GM21367 (cell line): ENCODE data around the gene SCRT2.
"Not testable (repeated sequence)": the region's sequence is repeated elsewhere in the genome, so short reads cannot be mapped to it uniquely, and the experiment has no call there.

Source experiments
- ATAC-seq: cut with Tn5 transposase; IDR thresholded peaks from one replicate; pipeline ENCODE4 v1.9.1; 2021; ENCODE audit not compliant: unreplicated experiment

Gene SCRT2

DNA sequence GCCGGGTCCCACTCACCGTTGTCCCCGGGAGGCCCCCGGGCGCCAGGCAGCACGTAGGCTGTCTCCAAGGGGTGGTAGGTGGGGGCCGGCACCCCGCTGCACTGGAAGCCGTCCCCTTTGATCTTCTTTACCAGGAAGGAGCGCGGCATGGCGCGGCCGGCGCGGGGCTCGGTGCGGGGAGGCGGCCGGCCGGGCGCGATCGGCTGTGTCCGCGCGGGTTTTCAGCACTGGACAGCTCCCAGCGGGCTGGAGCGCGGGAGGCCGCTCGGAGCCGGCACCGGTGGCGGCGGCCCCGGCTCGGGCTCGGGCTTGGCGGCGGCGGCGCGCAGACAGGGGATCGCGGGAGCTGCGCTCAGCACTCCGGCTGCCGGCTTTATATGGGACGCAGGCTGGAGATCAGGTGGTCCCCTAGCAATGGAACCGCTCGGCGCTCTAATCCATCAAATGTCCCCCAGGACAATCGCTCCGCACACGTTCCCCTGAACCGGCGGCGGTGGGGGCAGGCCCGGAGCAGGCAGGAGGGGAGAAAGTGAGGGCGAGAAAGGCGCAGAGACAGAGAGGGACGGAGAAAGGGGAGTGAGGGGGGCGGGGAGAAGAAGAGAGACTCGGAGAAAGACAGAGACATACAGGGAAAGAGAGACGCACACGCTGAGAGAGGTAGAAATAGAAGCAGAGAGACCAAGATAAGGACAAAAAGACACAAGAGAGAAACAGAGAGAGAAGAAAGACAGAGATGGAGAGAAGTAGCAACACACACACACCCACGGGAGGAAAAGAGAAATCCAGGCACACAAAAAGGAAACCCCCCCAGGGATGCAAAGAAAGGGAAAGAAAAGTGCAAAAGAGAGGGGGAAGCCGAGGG is at the start of gene SCRT2:
Gene SCRT2, minus strand, starts transcription at position 350 of the 862 bp plus-strand sequence. Its CDS starts 201 bp downstream, at position 149.
- ATAC-seq = no peak

DNA sequence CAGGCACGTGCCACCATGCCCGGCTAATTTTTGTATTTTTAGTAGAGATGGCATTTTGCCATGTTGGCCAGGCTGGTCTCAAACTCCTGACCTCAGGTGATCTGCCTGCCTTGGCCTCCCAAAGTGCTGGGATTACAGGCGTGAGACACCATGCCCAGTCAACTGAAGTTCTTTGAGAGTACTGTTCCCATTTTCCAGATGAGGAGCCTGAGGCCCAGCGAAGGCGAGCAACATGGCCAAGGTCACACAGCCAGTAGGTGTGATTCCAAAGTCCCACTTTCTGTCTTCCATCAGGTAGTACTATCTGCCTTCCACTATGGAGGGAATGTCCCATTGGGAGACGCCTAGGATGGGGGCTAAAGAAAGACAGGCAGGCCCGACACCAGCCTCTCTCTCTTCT is 49.2 kb upstream of the SCRT2 start:
- ATAC-seq = not testable (repeated sequence)

DNA sequence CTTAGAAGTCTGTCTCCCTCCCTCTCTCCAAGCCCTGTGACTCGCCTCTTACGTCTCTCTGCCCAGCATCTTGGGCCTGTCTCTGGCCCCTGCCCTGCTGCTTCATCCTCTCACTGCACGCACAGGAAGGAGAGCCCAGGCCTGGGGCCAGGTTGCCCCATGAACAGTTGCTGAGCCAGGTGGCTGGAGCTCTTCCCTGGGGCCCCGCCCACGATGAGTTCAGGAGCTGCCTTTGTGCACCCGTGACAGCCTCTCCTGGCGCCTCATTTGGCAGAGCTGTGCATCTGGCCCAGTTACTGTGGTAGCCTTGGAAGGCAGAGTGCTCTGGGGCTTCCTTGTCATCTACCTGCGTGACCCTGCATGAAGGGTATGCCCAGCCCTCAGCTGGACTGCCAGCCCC is 48.2 kb upstream of the SCRT2 start:
- no peak for ATAC-seq

DNA sequence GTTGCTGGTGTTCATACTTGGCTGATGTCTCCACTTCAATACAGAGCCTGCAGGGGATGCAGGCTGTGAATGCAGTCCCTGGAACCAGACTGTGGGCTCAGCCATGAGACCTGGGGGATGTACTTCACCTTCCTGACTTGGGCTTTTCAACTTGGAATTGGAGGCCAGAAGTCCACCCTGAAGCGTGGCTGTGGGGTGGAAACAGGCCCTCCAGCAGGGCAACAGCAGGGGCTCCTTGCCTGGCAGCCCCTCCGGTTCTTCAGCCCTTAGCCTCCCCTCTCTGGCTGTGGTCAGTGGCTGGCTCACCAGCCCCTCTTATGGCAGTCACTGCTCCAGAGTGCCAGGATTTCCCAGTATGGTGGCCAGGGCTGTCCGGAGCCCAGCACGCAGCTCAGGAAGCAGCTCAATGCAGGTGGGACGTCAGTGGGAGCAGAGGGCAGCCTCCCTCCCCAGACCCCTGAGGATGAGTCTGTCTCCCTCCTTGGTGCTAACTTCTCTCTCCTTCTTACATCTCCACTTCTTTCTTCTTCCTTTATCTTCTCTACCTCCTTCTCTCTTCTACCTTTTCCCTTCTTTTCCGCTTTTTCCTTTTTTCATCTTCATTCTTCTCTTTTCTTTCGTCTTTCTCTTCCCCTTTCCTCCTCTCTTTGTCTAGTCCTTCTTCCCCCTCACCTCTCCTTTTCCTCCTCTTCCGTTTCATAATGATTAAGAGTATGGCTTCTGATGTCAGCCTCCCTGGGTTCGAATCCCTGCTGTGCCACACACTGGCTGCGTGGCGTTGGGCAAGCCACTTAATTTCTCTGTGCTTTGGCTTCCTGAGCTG is 47.4 kb upstream of the SCRT2 start:
- ATAC-seq = no peak

DNA sequence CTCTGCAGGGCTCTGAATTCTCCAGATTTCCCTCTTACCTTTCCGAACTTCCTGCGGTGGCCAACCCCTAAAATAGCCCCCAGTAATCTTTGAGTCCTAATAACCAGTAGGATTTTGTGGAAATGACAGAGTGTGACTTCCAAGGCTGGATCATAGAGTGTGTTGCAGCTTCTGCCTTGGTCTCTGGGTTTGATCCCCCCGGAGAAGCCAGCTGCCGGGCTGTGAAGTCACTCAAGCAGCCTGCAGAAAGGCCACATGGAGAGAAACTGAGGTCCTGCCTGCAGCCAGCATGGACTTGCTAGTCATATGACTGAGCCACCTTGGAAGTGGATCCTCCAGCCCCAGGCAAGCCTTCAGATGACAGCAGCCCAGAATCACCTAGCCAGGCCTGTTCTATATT is 46.3 kb upstream of the SCRT2 start:
- ATAC-seq = no peak

DNA sequence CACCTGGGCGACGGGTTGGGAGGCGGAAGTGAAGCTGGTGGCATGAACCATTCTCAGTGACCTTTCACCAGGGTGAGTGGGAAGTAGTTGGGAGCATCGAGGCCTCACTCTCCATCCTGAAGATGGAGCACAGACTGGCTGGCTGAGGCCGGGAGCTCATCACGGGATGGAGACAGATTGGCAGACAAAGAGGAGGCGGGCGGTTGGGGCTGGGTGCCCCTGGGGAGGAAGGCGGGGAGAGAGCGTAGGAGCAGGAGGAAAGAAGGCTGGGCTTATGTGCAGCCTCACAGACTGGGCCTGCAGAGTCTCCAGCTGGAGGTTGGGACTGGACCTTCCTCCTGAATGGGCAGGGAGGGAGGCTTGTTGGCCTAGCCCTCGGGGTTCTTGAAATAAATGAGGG is 44.2 kb upstream of the SCRT2 start:
- ATAC-seq = no peak

DNA sequence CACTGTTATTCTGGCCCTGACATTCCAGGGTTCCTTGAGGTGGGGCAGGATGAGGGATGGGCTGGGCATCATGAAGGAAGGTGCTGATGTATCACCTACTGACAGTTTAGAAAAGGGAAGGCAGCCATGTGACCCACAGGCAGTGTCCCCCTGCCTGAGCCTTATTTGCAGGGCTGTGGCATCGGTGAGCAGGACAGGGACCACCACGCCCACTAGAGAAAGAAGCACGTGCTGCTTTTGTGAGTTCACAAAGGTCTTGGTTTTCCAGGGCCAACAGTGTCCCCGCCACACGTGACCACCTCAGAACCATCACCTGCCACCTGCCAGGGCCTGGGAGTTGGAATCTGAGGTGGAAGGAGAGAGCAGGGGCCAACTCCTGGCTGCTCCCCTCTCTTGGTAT is 43.5 kb upstream of the SCRT2 start:
- no peak for ATAC-seq

DNA sequence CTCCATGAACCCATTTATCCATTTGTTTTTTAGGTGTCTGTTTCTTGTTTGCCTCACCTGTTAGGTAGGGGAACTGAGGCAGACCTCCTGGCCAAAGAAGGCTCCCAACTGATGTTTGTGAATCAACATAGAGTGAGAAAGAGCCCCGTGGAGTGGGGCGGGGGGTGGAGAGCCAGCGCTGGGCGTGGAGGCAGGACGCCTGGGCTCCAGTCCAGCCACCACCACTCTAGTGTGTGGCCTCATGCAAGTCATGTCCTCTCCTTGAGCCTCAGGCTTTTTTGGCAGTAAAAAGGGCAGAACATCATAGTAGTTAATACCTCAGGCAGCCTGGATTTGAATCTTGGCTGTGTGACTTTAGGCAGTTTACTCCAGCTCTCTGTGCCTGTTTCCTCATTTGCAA is 42.2 kb upstream of the SCRT2 start:
- no peak for ATAC-seq

DNA sequence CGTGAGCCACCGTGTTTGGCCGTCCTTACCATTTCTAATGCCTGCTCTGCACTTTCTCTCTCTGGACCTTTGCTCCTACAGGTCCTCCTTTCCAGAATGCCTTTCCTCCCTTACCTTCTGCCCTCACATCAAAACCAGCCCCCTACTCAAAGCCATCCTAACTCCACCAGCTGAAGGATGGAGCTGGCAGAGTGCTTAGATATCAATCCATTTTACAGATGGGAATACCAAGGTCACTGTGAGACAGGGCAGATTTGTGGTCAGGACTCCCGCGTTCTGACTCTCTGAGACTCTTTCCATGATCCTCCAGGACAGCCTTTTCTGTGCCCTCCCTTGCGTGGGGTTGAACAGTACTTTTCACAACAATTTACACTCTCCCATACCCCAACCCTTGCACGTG is 41.7 kb upstream of the SCRT2 start:
- ATAC-seq = no peak

DNA sequence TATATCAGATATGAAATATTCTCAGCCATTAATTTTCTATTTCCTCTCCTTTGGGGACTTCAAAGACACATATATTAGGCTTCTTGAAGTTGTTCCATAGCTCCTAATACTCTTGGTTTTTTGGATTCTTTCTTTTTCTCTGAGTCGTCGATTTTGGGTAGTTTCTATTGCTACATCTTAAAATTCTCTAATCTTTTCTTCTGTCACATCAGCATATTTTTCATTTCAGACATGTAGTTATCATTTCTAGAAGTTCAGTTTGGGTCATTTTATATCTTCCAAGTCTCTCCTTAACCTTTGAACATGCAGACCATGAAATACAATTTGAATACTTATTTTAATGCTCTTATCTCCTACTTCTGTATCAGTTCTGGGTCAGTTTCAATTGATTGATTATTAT is 38.9 kb upstream of the SCRT2 start:
- no peak for ATAC-seq

DNA sequence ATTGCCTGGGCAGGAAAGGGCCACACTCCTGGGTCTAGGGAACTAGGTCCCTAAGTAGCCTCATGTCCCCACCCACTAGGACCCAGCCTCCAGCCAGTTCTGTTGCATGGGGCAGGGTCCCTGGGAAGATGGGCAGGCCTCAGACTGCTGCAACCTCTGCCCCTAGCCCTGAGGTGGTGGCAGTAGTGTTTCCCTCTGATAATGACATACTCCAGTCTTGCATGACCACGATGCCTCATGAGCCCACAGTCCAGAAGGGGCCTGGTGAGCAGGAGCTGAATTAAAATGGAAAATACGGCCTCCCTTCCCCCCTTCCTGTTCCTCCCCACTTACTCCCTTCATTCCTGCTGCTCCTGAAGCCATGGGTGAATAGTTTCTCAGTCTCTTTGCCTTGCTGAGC is 36.0 kb upstream of the SCRT2 start:
- no peak for ATAC-seq

DNA sequence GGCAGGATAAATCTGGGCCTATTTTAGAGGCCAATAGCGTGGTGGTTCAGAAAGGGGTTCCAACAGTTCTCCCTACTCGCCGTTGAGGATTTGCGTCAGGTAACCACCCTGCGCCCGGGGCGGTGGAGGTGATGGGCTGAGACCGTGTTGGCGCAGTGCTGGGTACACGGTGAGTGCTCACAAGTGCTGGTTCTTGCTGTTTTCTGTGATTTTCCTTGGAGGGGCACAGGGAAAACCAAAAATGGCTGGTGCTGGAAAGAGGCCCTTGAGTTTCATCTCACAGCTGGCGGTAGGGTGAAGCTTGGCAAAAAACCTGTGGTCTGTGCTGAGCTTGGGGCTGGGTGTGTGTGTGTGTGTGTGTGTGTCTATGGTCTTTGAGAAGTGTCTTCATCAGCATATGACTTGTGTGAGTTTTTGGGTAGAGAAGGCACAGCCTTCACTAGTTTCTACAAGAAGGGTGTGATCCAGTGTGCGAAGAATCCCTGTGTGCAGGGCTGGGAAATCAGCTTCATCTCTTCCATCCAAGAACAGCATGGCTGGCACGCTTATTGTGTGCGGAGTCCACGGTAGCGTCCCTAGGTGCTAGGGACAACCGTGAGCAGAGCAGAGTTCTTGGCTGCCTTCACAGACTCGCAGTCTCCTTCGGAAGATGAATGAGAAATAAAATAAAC is 35.3 kb upstream of the SCRT2 start:
- ATAC-seq = no peak

DNA sequence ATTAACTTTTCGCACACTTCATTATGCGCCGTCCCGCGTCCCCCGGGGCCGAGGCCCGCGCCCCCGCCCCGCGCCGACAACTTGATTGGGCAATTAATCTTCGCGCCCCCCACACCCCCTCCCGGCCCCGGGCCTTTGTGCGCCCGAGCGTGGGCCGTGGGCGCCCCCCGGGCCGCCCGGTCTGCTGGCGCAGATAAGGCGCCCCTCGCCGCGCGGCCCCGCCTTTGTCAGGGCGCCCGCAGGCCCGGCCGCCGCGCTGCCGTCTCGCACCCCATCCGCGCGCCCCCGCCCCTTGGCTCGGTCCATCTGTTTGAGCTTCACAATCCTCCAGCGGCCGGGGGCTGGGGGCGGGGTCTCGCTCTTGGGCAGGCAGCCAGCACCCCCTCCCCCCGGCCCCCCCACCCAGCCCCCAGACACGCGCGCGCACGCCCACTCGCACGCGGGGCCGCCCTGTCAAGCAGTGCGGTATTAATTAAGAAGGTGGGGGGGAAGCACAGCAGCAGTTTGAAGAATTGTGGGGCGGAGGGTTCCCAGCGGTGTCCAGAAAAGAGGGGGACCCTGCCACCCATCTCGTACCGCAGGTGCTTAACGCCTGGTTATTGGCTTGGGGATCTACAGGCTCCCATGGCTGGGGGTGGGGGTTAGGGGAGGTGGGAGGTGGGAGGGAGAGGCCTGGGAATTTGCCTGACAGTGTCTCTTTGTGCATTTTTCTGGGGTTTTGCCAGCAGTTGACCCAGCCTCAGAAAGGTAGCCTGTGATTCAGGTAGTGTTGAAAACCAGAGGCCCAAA is 34.6 kb upstream of the SCRT2 start:
- no peak for ATAC-seq

DNA sequence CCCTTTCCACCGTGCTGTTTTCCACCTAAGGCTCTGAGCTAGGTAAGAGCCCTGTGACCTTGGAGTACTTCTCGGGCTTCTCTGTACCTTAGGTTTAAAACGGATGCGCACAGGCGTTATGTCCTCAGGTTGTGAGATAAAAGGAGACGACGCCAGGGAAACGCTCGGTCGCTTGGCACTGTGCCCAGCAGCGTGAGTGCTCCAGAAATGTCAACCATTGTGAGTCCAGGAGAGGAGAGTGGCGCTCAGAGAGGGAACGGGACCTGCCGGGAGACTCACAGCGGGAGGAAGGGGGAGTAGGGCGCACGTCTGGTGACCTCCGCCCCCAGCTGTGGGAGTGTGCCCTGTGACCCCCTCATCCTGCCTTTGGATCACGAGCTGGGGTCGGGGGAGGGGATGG is 33.8 kb upstream of the SCRT2 start:
- ATAC-seq = no peak

DNA sequence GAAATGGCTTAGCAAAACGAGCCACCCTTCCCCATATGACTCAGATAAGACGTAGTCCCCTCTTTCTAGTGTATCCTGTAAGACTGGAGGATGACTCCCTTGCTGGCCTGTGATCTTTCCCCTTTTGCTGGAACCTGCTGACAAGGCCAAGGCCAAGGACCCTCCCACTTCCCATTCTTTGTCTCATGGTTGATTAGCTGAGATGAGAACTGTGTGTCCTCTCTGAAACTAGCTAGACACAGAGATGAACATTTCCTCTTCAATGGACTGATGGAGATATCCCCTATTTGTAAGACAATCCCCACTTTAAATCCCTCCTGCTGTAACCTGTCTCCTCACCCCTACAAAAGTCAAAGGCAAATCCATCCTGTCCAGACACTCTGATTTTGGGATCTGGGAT is 33.4 kb upstream of the SCRT2 start:
- no peak for ATAC-seq

DNA sequence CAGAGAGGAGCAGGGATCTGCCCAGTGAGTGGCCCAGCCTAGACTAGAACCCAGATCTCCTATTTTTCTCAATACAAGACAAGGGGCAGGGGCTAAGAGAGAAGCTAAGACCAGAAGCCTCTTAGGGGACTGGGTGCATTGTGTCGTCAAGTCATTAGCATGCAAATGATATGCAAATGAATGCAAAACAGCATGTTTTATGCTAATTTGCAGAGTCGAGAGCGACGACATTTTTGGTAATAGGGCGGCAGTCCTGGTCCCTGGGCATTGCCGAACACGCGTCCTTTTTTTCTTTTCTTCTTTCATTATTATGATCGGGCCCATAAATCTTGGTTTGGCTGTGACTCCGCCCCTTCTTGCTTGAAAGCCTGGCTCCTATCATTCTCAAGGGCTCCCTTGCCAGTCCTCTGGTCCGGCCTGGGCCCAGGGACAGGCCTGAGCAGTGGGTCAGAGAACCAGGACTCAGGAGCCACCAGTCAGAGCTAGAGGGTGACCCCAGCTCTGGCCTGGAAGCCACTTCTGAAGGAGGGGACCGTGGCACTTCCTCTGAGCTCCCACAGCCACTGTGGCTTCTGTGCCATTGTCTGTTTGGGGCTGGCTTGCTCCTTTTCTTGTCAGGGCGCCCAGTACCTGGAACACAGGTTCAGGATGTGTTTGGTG is 32.0 kb upstream of the SCRT2 start:
- ATAC-seq = no peak

DNA sequence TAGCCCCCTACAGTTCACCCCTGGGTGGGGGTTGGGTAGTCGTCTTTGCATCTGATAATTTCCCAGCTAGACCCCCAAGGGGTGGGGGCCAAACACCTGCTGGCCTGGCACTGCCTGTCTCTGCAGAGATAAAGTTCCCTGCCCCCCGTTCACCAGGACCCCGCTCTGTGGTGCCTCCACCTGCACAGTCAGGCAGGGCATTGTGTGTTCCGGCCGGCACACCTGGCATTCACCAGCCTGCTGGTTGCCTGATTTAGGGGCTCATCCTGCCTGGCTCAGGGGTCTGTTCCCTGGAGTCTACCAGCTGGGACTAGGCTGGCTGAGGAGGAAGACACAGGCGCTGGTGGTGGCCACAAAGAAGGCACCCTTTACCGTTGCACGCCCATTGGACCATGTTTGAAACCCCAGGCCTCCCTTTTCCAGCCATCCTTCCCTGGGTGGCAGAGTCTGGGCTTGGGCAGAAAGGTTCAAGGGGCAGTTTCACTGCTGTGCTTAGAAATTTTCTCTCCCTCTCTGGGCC is 30.8 kb upstream of the SCRT2 start:
- ATAC-seq = no peak

DNA sequence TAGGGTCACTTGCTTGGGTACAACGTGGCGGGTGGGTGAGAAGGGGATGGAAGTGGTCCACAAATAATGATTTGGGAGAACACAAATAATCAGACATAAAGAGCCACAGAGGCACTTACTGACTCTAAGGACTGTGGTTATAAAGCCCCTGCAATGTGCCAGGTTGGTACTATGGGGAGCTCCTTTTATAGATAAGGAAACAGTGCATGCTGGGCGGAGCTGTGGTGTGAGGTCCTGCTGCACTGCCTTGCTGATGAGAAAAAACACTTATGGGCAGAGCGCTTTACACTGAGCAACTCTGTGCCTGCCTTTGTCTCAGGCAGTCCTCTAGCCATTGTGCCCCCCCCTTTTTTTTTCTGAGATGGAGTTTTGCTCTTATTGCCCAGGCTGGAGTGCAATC is 29.1 kb upstream of the SCRT2 start:
- no peak for ATAC-seq

DNA sequence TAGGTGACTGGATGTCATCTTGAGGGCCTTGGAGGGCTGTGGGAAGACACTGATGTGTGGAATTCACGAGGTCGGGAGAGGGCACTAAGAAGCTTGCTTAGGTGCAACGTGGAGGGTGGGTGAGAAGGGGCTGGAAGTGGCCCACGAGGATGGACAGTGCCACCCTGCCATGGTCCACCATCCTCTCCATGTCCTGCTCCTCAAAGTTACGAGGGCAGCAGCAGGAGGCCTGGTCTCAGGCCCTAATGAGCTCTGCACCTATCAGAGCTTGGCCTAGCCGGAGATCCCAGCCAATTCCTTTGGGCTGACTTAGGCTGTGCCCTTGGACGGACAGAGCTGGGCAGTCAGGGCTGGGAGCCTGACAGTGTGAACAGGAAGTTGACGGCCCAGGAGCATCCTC is 27.8 kb upstream of the SCRT2 start:
- no peak for ATAC-seq

DNA sequence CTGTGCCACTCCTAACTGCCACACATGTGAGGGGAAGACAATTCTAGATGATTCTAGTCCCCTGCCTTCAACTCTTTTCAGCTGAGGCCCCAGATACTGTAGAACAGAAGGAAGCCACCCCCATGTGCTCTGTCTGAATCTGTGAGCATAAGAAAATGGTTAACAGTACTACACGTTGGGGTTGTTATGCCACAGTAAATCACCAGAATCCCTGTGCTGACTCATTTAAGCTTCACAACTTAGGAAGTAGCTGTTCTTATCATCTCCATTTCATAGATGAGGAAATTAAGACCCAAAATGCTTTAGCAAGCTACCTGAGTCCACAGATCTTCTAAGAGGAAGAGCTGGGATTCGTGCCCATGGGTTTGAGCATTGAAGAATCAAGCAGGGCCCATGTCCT is 27.4 kb upstream of the SCRT2 start:
- no peak for ATAC-seq
